ENCODE measurements around the gene EMX2. TPM values are rescaled to one million over a fixed set of nuclear protein-coding genes. Genes with fewer than 3 reads are reported as not detected.
"Not testable (repeated sequence)": the region's sequence is repeated elsewhere in the genome, so short reads cannot be mapped to it uniquely, and the experiment has no call there.

Gene EMX2
- total RNA-seq: not detected

GRCh38 chr10:117542706-117543224 lies at the start of gene EMX2:
Gene EMX2 (plus strand): TSS chr10:117542746. CDS start chr10:117543268, 522 bp downstream.
- Mint-ChIP-seq H3K27ac (peak within 1 kb of the TSS; percentile 56), H3K4me3 (peak within 1 kb of the TSS; percentile 48), H3K36me3 (peaks cover 3% of the 10 kb centered on the region), H3K9me3 (no peaks in the 10 kb centered on the region), H3K4me1 (peaks cover 9% of the 10 kb centered on the region), H3K27me3 (peaks cover 89% of the 10 kb centered on the region)
- no peak for ATAC-seq (ENCODE audit: low read depth)
- POLR2A ChIA-PET: no interaction called here
- no peak for DNase-seq

GRCh38 chr10:117496031-117496430 lies 46.5 kb upstream of the EMX2 start:
- DNase-seq (no peak), ATAC-seq (ENCODE audit: low read depth) (no peak)
- POLR2A ChIA-PET: no interaction called here
- no peaks in the 10 kb centered on the region for H3K9me3 Mint-ChIP-seq
- peaks cover 1% of the 10 kb centered on the region for H3K4me1 Mint-ChIP-seq
- no peak overlapping the region for H3K27ac Mint-ChIP-seq
- peaks cover 30% of the 10 kb centered on the region for H3K27me3 Mint-ChIP-seq
- H3K4me3 Mint-ChIP-seq: no peak overlapping the region
- no peaks in the 10 kb centered on the region for H3K36me3 Mint-ChIP-seq

DNA sequence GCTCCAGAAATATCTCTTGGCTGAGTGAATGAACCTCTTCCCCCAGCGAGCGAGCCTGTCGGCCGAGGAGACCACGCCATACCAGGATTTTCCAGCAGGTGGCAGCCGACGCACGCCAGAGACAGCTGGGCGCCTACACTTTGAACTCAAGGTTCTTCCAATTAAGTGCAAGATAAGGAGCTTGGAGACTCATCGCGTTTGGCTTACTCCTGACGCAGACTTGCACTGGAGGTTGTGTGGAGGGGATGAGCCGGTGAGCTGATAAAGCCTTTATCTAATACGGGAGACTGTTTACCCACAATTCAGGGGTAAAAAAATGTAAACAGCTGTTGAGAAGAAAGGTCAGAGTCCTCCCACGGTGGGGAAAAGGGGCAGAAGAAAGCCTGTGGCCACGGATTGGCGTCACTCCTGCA lies 45.9 kb upstream of the EMX2 start:
- Mint-ChIP-seq H3K27me3 (peaks cover 30% of the 10 kb centered on the region), H3K9me3 (no peaks in the 10 kb centered on the region), H3K27ac (no peak overlapping the region), H3K36me3 (no peaks in the 10 kb centered on the region), H3K4me3 (no peak overlapping the region), H3K4me1 (peaks cover 1% of the 10 kb centered on the region)
- POLR2A ChIA-PET: no interaction called here
- ATAC-seq (ENCODE audit: low read depth): peak; percentile 42
- peak; percentile 78 for DNase-seq

GRCh38 chr10:117497736-117498135 lies 44.8 kb upstream of the EMX2 start:
- Mint-ChIP-seq H3K4me1 (peaks cover 1% of the 10 kb centered on the region), H3K27ac (no peak overlapping the region), H3K4me3 (no peak overlapping the region), H3K36me3 (no peaks in the 10 kb centered on the region), H3K27me3 (peaks cover 30% of the 10 kb centered on the region), H3K9me3 (no peaks in the 10 kb centered on the region)
- DNase-seq: no peak
- POLR2A ChIA-PET: no interaction called here
- ATAC-seq (ENCODE audit: low read depth): no peak

DNA sequence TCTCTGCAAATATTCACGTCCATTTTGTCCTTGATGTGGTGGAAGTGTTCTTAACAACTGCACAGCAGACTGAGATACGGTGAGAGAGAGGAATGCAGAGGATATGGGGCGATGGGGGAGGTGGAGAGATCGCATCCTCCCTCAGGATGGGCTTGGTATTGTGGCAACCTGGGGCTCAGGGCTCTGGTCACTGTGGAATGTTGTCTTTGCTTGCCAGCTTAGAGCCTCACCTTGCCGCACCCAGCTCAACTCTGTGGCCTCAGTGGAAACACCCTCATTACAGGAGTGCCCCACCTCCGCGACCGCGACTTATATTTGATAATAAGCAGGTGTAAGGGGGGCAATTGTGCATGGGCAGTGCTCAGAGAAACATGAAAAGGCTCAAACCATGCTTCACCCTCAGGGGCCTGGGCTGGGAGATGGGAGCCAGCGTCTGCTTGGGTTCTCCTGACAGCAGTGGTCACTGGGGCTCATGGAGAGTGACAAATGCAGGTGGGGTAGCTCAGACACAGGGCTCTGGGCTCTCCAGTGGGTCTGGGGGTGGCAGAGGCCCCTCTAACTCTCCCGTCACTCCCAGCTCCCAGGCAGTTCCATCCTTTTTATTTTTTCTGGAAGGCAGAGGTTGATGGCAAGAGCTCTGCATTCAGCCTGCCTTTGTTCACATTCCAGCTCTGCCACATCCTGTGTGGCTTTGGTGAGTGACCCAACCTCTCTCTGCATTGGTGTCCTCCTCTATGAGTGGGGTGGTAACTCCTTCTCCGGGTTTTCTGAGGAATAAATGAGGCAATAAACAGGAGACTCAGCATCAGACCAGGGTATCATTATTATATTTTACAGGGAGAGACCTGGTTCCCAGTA lies 43.1 kb upstream of the EMX2 start:
- ATAC-seq (ENCODE audit: low read depth) (no peak), DNase-seq (no peak)
- Mint-ChIP-seq H3K36me3 (no peaks in the 10 kb centered on the region), H3K9me3 (no peaks in the 10 kb centered on the region), H3K27me3 (peaks cover 30% of the 10 kb centered on the region), H3K4me1 (peaks cover 4% of the 10 kb centered on the region), H3K4me3 (no peak overlapping the region), H3K27ac (no peak overlapping the region)
- POLR2A ChIA-PET: interaction anchor here (0.7 kb wide), 1 partner anchor 406 kb away, joined by 3 read pairs; no protein-coding TSS in a partner anchor

GRCh38 chr10:117500456-117500855 lies 42.1 kb upstream of the EMX2 start:
- Mint-ChIP-seq H3K4me1 (peaks cover 4% of the 10 kb centered on the region), H3K4me3 (no peak overlapping the region), H3K27ac (no peak overlapping the region), H3K9me3 (no peaks in the 10 kb centered on the region), H3K27me3 (peaks cover 24% of the 10 kb centered on the region), H3K36me3 (no peaks in the 10 kb centered on the region)
- POLR2A ChIA-PET: no interaction called here
- no peak for ATAC-seq (ENCODE audit: low read depth)
- DNase-seq: no peak

DNA sequence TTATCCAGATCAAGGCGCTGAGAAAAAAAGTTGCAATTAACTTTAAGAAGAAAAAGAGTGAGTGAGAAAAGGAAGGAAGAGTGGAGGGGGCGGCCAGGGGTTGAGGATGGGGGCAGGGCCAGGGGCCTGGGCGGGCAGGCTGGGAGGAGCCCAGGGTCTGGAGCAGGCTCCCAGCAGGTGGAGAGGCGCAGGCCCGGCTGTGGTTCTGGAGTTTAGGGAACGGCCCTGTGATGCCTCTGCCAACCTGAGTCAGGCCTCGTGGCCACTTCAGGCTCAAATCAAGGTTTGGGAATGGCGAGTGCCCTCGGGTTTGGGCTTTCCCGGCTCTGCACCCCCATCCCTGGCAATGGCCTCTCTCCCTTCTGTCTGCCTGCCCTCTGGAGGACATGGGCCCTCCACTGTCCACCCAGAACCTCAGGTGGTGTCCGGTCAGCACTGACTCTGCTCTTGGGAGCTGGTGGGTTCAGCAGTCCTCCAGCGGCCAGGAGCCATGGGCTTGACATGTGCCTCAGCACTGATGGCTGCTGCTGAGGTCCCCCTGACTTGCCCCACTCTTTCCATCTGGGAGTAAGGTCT lies 41.0 kb upstream of the EMX2 start:
- Mint-ChIP-seq H3K27ac (no peak overlapping the region), H3K4me1 (peaks cover 4% of the 10 kb centered on the region), H3K36me3 (no peaks in the 10 kb centered on the region), H3K9me3 (no peaks in the 10 kb centered on the region), H3K4me3 (no peak overlapping the region), H3K27me3 (peaks cover 18% of the 10 kb centered on the region)
- no peak for ATAC-seq (ENCODE audit: low read depth)
- POLR2A ChIA-PET: no interaction called here
- no peak for DNase-seq

GRCh38 chr10:117502421-117503243 lies 39.9 kb upstream of the EMX2 start:
- Mint-ChIP-seq H3K27me3 (peaks cover 16% of the 10 kb centered on the region), H3K27ac (no peak overlapping the region), H3K36me3 (no peaks in the 10 kb centered on the region), H3K4me1 (peaks cover 3% of the 10 kb centered on the region), H3K4me3 (no peak overlapping the region), H3K9me3 (no peaks in the 10 kb centered on the region)
- ATAC-seq (ENCODE audit: low read depth) (no peak), DNase-seq (no peak)
- POLR2A ChIA-PET: interaction anchor here (1.0 kb wide), 1 partner anchor 956 kb away, joined by 3 read pairs; no protein-coding TSS in a partner anchor

GRCh38 chr10:117503244-117504205 lies 39.0 kb upstream of the EMX2 start:
- POLR2A ChIA-PET: interaction anchor here (1.0 kb wide), 1 partner anchor 955 kb away, joined by 3 read pairs; no protein-coding TSS in a partner anchor
- no peak overlapping the region for H3K27ac Mint-ChIP-seq
- H3K9me3 Mint-ChIP-seq: no peaks in the 10 kb centered on the region
- DNase-seq (no peak), ATAC-seq (ENCODE audit: low read depth) (no peak)
- H3K4me3 Mint-ChIP-seq: no peak overlapping the region
- H3K27me3 Mint-ChIP-seq: peaks cover 16% of the 10 kb centered on the region
- peaks cover 3% of the 10 kb centered on the region for H3K4me1 Mint-ChIP-seq
- H3K36me3 Mint-ChIP-seq: no peaks in the 10 kb centered on the region

DNA sequence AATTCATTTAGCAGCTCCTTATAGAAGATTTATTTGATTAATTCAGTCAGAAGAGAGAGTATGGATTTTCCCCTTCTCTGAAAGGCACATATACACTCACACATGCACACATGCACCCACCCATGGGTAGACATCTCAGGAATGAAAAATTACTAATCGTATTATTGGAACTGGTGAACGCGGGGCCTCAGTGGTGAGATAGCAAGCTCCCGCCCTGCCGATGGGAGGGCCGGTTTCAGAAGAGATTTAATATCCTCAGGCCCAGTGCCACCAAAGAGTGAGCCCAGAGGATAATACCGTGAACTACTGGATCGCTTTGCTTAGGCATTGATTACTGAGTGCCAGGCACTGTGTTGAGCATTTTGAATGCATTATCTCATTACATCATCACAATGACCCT lies 38.0 kb upstream of the EMX2 start:
- Mint-ChIP-seq H3K9me3 (no peaks in the 10 kb centered on the region), H3K27me3 (peaks cover 16% of the 10 kb centered on the region), H3K27ac (no peak overlapping the region), H3K4me3 (no peak overlapping the region), H3K4me1 (peaks cover 3% of the 10 kb centered on the region), H3K36me3 (no peaks in the 10 kb centered on the region)
- ATAC-seq (ENCODE audit: low read depth) (no peak), DNase-seq (no peak)
- POLR2A ChIA-PET: no interaction called here

GRCh38 chr10:117507081-117507480 lies 35.5 kb upstream of the EMX2 start:
- H3K36me3 Mint-ChIP-seq; DNase-seq; ATAC-seq (ENCODE audit: low read depth); H3K9me3 Mint-ChIP-seq; H3K4me1 Mint-ChIP-seq; H3K4me3 Mint-ChIP-seq; H3K27ac Mint-ChIP-seq; POLR2A ChIA-PET: not testable (repeated sequence)
- H3K27me3 Mint-ChIP-seq: peaks cover 16% of the 10 kb centered on the region

DNA sequence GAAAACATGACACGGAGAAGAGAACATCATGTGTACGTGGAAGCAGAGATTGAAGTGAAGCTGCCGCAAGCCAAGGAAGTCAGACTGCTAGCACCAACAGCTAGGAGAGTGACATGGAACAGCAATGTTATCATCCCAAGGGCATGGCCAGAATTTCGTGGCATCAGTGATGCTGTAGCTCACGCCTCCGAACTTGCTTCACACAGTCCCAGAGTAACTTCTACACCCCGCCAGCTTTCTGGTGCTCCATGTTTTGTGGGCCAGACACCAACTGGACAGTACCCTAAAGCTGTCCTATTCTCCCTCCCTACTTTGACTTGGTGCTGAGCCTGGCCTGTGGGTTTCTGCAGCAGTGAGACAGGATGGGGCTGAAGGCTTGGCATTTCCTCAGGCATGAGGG lies 33.0 kb upstream of the EMX2 start:
- no peaks in the 10 kb centered on the region for H3K36me3 Mint-ChIP-seq
- no peak for ATAC-seq (ENCODE audit: low read depth)
- no peak overlapping the region for H3K4me3 Mint-ChIP-seq
- H3K9me3 Mint-ChIP-seq: no peaks in the 10 kb centered on the region
- no peaks in the 10 kb centered on the region for H3K4me1 Mint-ChIP-seq
- POLR2A ChIA-PET: no interaction called here
- peaks cover 8% of the 10 kb centered on the region for H3K27me3 Mint-ChIP-seq
- H3K27ac Mint-ChIP-seq: no peak overlapping the region
- DNase-seq: no peak

Measured in activated naive CD8-positive, alpha-beta T cell treated with anti-CD3 and anti-CD28 coated beads, Interleukin-2, amount 10 ng/mL, durations not matched to agents 7 days and 5 days (primary cell).